Renal cortex interstitium (tissue), 11 donors: ENCODE results near the gene PRKAR1B. TPM values are rescaled to one million over a fixed set of nuclear protein-coding genes. Genes with fewer than 3 reads are reported as not detected.

Source experiments
- DNase-seq, 11 donors: peaks; one replicate each; pipeline ENCODE4 v3.0.0-alpha.2; 2013; ENCODE audit warnings: low read depth in 9 of 11, low spot score in 4 of 11; ENCODE audit errors: extremely low read depth in 1 of 11
- polyA plus RNA-seq, 3 donors: library from polyadenylated mRNA; unstranded; fragments of 120-200 nt; gene quantifications; one replicate each; pipeline ENCODE4 v1.2.1, GENCODE V29; 2013; ENCODE audit not compliant: insufficient read length in 3 of 3

Gene PRKAR1B
- polyA plus RNA-seq, 3 donors = 31.7 to 43.1 (median 41.8) TPM

- no peak for DNase-seq
Observed at GRCh38 chr7:550881-551614, 176.0 kb downstream of the PRKAR1B start.

- DNase-seq = no peak
Observed at GRCh38 chr7:549891-550625, 177.0 kb downstream of the PRKAR1B start.

GRCh38 chr7:549066-549890 lies 177.8 kb downstream of the PRKAR1B start:
- DNase-seq = no peak

- no peak for DNase-seq
Observed at GRCh38 chr7:548401-548800, 178.7 kb downstream of the PRKAR1B start.

GRCh38 chr7:545470-545869 lies 181.6 kb downstream of the PRKAR1B start:
- DNase-seq = no peak

GRCh38 chr7:544338-545221 lies 182.5 kb downstream of the PRKAR1B start:
- no peak for DNase-seq

- DNase-seq = no peak
Observed at GRCh38 chr7:543501-544337, 183.4 kb downstream of the PRKAR1B start.

- DNase-seq = no peak
Observed at GRCh38 chr7:542713-543500, 184.2 kb downstream of the PRKAR1B start.

DNA sequence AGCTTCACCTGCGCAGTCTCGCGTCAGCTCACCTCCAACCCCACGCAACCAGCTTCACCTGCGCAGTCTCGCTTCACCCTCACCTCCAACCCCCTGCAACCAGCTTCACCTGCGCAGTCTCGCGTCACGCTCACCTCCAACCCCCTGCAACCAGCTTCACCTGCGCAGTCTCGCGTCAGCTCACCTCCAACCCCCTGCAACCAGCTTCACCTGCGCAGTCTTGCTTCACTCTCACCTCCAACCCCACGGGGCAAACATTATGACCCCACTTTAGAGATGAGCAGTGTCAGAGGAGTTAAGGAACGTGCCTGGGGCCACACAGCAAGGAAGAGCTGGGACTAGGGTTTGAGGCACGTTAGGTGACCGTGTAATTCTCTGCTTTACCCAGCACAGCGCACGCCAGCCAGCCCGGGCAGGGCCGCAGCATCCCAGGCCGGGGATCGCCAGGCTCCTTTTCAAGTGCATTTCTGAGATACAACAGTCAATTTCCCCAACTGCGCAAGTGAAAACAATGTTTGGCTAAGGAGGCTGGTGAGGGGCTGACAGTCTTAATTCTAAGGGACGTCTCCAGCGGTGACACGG lies 184.9 kb downstream of the PRKAR1B start:
- no peak for DNase-seq

DNA sequence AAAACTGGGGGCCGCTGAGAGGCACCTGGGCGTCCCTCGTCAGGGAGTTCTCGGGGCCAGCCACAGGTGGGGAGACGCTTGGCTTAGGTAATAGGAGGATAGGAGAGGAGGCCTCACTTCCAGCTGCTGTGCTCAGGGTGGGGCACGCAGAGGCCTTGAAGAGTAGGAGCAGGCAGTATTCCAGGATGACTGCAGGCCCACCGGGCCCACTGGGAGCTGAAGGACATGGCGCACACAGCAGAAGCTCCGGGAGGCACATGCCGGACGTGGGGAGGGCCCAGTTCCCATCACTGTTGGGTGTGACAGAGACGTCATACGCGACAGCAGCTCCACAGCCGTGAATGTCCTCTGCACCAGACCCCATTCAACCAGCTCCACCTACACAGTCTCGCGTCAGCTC lies 185.4 kb downstream of the PRKAR1B start:
- no peak for DNase-seq

GRCh38 chr7:540997-541396 lies 186.1 kb downstream of the PRKAR1B start:
- no peak for DNase-seq

DNA sequence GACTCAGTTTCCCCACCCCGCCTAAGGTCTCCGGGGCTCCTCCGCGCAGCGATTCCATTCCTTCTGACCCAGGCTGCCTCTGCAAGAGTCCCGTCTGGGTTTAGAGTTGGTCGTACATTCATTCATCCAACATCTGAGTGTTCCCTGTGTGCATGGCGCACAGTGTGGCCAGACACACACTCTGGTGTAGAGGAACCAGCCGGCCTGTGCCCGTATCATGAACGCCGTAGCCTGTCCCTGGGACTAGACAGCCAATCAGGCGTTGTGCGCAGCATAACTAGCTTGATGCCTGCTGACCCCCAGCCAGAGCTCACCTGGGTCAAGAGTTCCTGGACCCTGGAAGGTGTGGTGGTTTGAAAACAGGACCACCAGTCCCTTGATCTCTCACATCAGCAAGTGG lies 186.5 kb downstream of the PRKAR1B start:
- no peak for DNase-seq

- DNase-seq = no peak
Observed at GRCh38 chr7:539731-540411, 187.2 kb downstream of the PRKAR1B start.

GRCh38 chr7:538764-539685 lies 188.1 kb downstream of the PRKAR1B start:
- DNase-seq = no peak

GRCh38 chr7:537911-538634 lies 189.0 kb downstream of the PRKAR1B start:
- no peak for DNase-seq
